Cardiac muscle cell (in vitro differentiated cells and primary cell): ENCODE measurements around the gene GTSE1. TPM values are rescaled to one million over a fixed set of nuclear protein-coding genes. Genes with fewer than 3 reads are reported as not detected.

ENCODE experiments used
- DNase-seq, 2 donors: peaks; one replicate each; pipeline versions ENCODE4 v3.0.0 to v3.0.0-alpha.2; 2010 to 2017; ENCODE audit warnings: low read depth in 1 of 2, low spot score in 1 of 2
- H3K27ac ChIP-seq: fragments of 200-600 bp; sonication (generic); 2 replicates; pipeline ENCODE4 v1.5.1; 2016
- H3K27me3 ChIP-seq: fragments of 200-600 bp; sonication (generic); 2 replicates; pipeline ENCODE4 v1.6.0; 2016; ENCODE audit warnings: control low read depth
- H3K36me3 ChIP-seq: fragments of 200-600 bp; sonication (generic); 2 replicates; pipeline ENCODE4 v1.5.1; 2016; ENCODE audit warnings: control low read depth
- H3K4me1 ChIP-seq: fragments of 200-600 bp; sonication (generic); 2 replicates; pipeline ENCODE4 v1.8.1; 2017; ENCODE audit warnings: low read depth, mild to moderate bottlenecking, mixed run types
- H3K4me3 ChIP-seq: fragments of 200-600 bp; sonication (generic); 2 replicates; pipeline ENCODE4 v1.5.1; 2016; ENCODE audit warnings: mild to moderate bottlenecking
- H3K9me3 ChIP-seq: fragments of 200-600 bp; sonication (generic); 2 replicates; pipeline ENCODE4 v1.5.1; 2017; ENCODE audit warnings: low read depth, mild to moderate bottlenecking, control low read depth
- CTCF ChIP-seq: IDR thresholded peaks from 2 replicates; pipeline ENCODE4 v1.5.1; 2012; ENCODE audit warnings: low read depth, mild to moderate bottlenecking, low read length
- polyA plus RNA-seq: library from polyadenylated mRNA; unstranded; fragments of >200 nt; fragmentation: Nextera tagmentation; extraction: Ambion mirVana; gene quantifications from 2 replicates; pipeline ENCODE4 v1.2.1, GENCODE V29; 2016
- total RNA-seq: library from RNA; depleted of rRNA; stranded (reverse); fragments of >200 nt; gene quantifications from 2 replicates; pipeline ENCODE4 v1.2.3, GENCODE V29; 2016

Gene GTSE1
- total and polyA plus RNA-seq, 2 experiments from 2014 or later = 5.4 to 28.7 TPM

- H3K4me1 ChIP-seq = peaks cover 41% of the 10 kb centered on the region
- peaks cover 43% of the 10 kb centered on the region for H3K36me3 ChIP-seq
- TF ChIP-seq CTCF = no peak
Observed at GRCh38 chr22:46350646-46351045, 54.0 kb downstream of the GTSE1 start.

GRCh38 chr22:46351131-46351735 lies 54.6 kb downstream of the GTSE1 start:
- Histone ChIP-seq H3K27me3 (no peaks in the 10 kb centered on the region), H3K27ac (no peak overlapping the region), H3K9me3 (no peaks in the 10 kb centered on the region), H3K36me3 (peaks cover 47% of the 10 kb centered on the region), H3K4me3 (no peak overlapping the region), H3K4me1 (peaks cover 35% of the 10 kb centered on the region)
- DNase-seq = no peak
- no peak for TF ChIP-seq CTCF

More at GRCh38 chr22:46350646-46351045, 54.0 kb downstream of the GTSE1 start:
- Histone ChIP-seq H3K27ac (no peak overlapping the region), H3K4me3 (no peak overlapping the region), H3K9me3 (no peaks in the 10 kb centered on the region), H3K27me3 (no peaks in the 10 kb centered on the region)
- no peak for DNase-seq

GRCh38 chr22:46351767-46352166 lies 55.1 kb downstream of the GTSE1 start:
- Histone ChIP-seq H3K27ac (no peak overlapping the region), H3K4me1 (peaks cover 32% of the 10 kb centered on the region), H3K36me3 (peaks cover 48% of the 10 kb centered on the region), H3K27me3 (no peaks in the 10 kb centered on the region), H3K4me3 (no peak overlapping the region), H3K9me3 (no peaks in the 10 kb centered on the region)
- no peak for DNase-seq
- no peak for TF ChIP-seq CTCF

- no peaks in the 10 kb centered on the region for H3K9me3 ChIP-seq
- H3K4me3 ChIP-seq = no peak overlapping the region
- H3K4me1 ChIP-seq = peaks cover 28% of the 10 kb centered on the region
- H3K27me3 ChIP-seq = no peaks in the 10 kb centered on the region
- peak overlapping the region; percentile 64 for H3K27ac ChIP-seq
- no peak for DNase-seq
- peaks cover 48% of the 10 kb centered on the region for H3K36me3 ChIP-seq
- TF ChIP-seq CTCF = no peak
Observed at GRCh38 chr22:46352276-46352675, 55.6 kb downstream of the GTSE1 start.

GRCh38 chr22:46352691-46353386 lies 56.2 kb downstream of the GTSE1 start:
- no peaks in the 10 kb centered on the region for H3K9me3 ChIP-seq
- H3K27ac ChIP-seq = peak overlapping the region; percentile 64
- H3K36me3 ChIP-seq = peaks cover 44% of the 10 kb centered on the region
- DNase-seq = peak in 1 of 2 donors; percentile 6
- H3K27me3 ChIP-seq = no peaks in the 10 kb centered on the region
- H3K4me3 ChIP-seq = no peak overlapping the region
- H3K4me1 ChIP-seq = peaks cover 23% of the 10 kb centered on the region
- no peak for TF ChIP-seq CTCF
